Activated CD4-positive, alpha-beta T cell treated with anti-CD3 and anti-CD28 coated beads, Interleukin-2, amount 10 ng/mL, durations not matched to agents 24 days and 14 days (primary cell): ENCODE measurements around the gene ZFR. TPM values are rescaled to one million over a fixed set of nuclear protein-coding genes. Genes with fewer than 3 reads are reported as not detected.
"Not testable (repeated sequence)": the region's sequence is repeated elsewhere in the genome, so short reads cannot be mapped to it uniquely, and the experiment has no call there.

Experiments used
- DNase-seq: peaks from one replicate; pipeline ENCODE4 v3.0.0; 2022
- H3K27ac Mint-ChIP-seq: one replicate; pipeline ENCODE4 v1.8.0; 2022; ENCODE audit warnings: mild to moderate bottlenecking, mixed read lengths
- H3K27me3 Mint-ChIP-seq: one replicate; pipeline ENCODE4 v1.8.0; 2022; ENCODE audit warnings: mixed read lengths
- H3K36me3 Mint-ChIP-seq: one replicate; pipeline ENCODE4 v1.8.0; 2022; ENCODE audit warnings: low read depth, mild to moderate bottlenecking, mixed read lengths
- H3K4me1 Mint-ChIP-seq: one replicate; pipeline ENCODE4 v1.8.0; 2021; ENCODE audit warnings: mixed read lengths
- H3K4me3 Mint-ChIP-seq: one replicate; pipeline ENCODE4 v1.8.0; 2022; ENCODE audit warnings: mild to moderate bottlenecking, moderate library complexity, mixed read lengths
- H3K9me3 Mint-ChIP-seq: one replicate; pipeline ENCODE4 v1.8.0; 2021; ENCODE audit warnings: mixed read lengths
- intact Hi-C: fragments of 100-400 bp; cut with micrococcal nuclease; formaldehyde crosslinking; loops from one replicate; pipeline ENCODE4 v1.15.1; 2023
- total RNA-seq: library from RNA; stranded (reverse); gene quantifications from 2 replicates; pipeline ENCODE4 v1.2.3, GENCODE V29; 2022

The ZFR gene
- total RNA-seq, 1 donor from 2014 or later: 68.1 TPM

GRCh38 chr5:32419791-32420190, 24.7 kb downstream of the ZFR start:
- H3K27ac Mint-ChIP-seq: no peak overlapping the region
- no peak for DNase-seq
- H3K4me1 Mint-ChIP-seq: peaks cover 16% of the 10 kb centered on the region
- no peak overlapping the region for H3K4me3 Mint-ChIP-seq
- peaks cover 36% of the 10 kb centered on the region for H3K36me3 Mint-ChIP-seq
- no peaks in the 10 kb centered on the region for H3K27me3 Mint-ChIP-seq
- no peaks in the 10 kb centered on the region for H3K9me3 Mint-ChIP-seq
- intact Hi-C loops: no loop called here

GRCh38 chr5:32413466-32414263, 30.9 kb downstream of the ZFR start:
- no peak for DNase-seq
- Mint-ChIP-seq H3K36me3 (peaks cover 53% of the 10 kb centered on the region), H3K4me3 (no peak overlapping the region), H3K27ac (no peak overlapping the region), H3K27me3 (no peaks in the 10 kb centered on the region), H3K4me1 (peaks cover 5% of the 10 kb centered on the region), H3K9me3 (no peaks in the 10 kb centered on the region)
- intact Hi-C loops: no loop called here

- Mint-ChIP-seq H3K36me3 (peaks cover 49% of the 10 kb centered on the region), H3K4me1 (peaks cover 5% of the 10 kb centered on the region), H3K27me3 (no peaks in the 10 kb centered on the region), H3K9me3 (no peaks in the 10 kb centered on the region), H3K4me3 (no peak overlapping the region), H3K27ac (no peak overlapping the region)
- intact Hi-C loops: no loop called here
- DNase-seq: no peak
Observed at GRCh38 chr5:32410630-32411029, 33.9 kb downstream of the ZFR start.

GRCh38 chr5:32406650-32407049, 37.9 kb downstream of the ZFR start:
- intact Hi-C loops: no loop called here
- H3K4me3 Mint-ChIP-seq: no peak overlapping the region
- H3K27me3 Mint-ChIP-seq: no peaks in the 10 kb centered on the region
- peaks cover 49% of the 10 kb centered on the region for H3K36me3 Mint-ChIP-seq
- peaks cover 7% of the 10 kb centered on the region for H3K4me1 Mint-ChIP-seq
- H3K9me3 Mint-ChIP-seq: no peaks in the 10 kb centered on the region
- no peak for DNase-seq
- H3K27ac Mint-ChIP-seq: no peak overlapping the region

- intact Hi-C loops: no loop called here
- Mint-ChIP-seq H3K9me3 (no peaks in the 10 kb centered on the region), H3K27ac (peak overlapping the region; percentile 7), H3K27me3 (no peaks in the 10 kb centered on the region), H3K4me1 (peaks cover 7% of the 10 kb centered on the region), H3K36me3 (peaks cover 50% of the 10 kb centered on the region), H3K4me3 (no peak overlapping the region)
- no peak for DNase-seq
Observed at GRCh38 chr5:32405507-32405906, 39.0 kb downstream of the ZFR start.

GRCh38 chr5:32403760-32404159, 40.8 kb downstream of the ZFR start:
- H3K27me3 Mint-ChIP-seq: no peaks in the 10 kb centered on the region
- H3K9me3 Mint-ChIP-seq: no peaks in the 10 kb centered on the region
- no peak for DNase-seq
- peaks cover 55% of the 10 kb centered on the region for H3K36me3 Mint-ChIP-seq
- no peak overlapping the region for H3K27ac Mint-ChIP-seq
- intact Hi-C loops: no loop called here
- no peak overlapping the region for H3K4me3 Mint-ChIP-seq
- H3K4me1 Mint-ChIP-seq: peaks cover 7% of the 10 kb centered on the region

- Mint-ChIP-seq H3K4me3 (no peak overlapping the region), H3K27ac (peak overlapping the region; percentile 16), H3K4me1 (peaks cover 5% of the 10 kb centered on the region), H3K9me3 (no peaks in the 10 kb centered on the region), H3K27me3 (no peaks in the 10 kb centered on the region), H3K36me3 (peaks cover 58% of the 10 kb centered on the region)
- no peak for DNase-seq
- intact Hi-C loops: no loop called here
Observed at GRCh38 chr5:32400401-32400800, 44.1 kb downstream of the ZFR start.

- H3K9me3 Mint-ChIP-seq, H3K4me3 Mint-ChIP-seq, H3K4me1 Mint-ChIP-seq, DNase-seq, H3K27ac Mint-ChIP-seq, intact Hi-C loops, H3K27me3 Mint-ChIP-seq: not testable (repeated sequence)
- peaks cover 64% of the 10 kb centered on the region for H3K36me3 Mint-ChIP-seq
Observed at GRCh38 chr5:32398754-32399153, 45.8 kb downstream of the ZFR start.

GRCh38 chr5:32394981-32395380, 49.6 kb downstream of the ZFR start:
- Mint-ChIP-seq H3K4me1 (no peaks in the 10 kb centered on the region), H3K27me3 (no peaks in the 10 kb centered on the region), H3K9me3 (no peaks in the 10 kb centered on the region), H3K27ac (no peak overlapping the region), H3K36me3 (peaks cover 57% of the 10 kb centered on the region), H3K4me3 (no peak overlapping the region)
- intact Hi-C loops: no loop called here
- DNase-seq: no peak

GRCh38 chr5:32392039-32392438, 52.5 kb downstream of the ZFR start:
- H3K4me1 Mint-ChIP-seq: peaks cover 5% of the 10 kb centered on the region
- intact Hi-C loops: no loop called here
- DNase-seq: no peak
- no peaks in the 10 kb centered on the region for H3K9me3 Mint-ChIP-seq
- no peak overlapping the region for H3K4me3 Mint-ChIP-seq
- H3K36me3 Mint-ChIP-seq: peaks cover 71% of the 10 kb centered on the region
- H3K27ac Mint-ChIP-seq: no peak overlapping the region
- H3K27me3 Mint-ChIP-seq: no peaks in the 10 kb centered on the region

GRCh38 chr5:32390819-32391591, 53.5 kb downstream of the ZFR start:
- H3K9me3 Mint-ChIP-seq: no peaks in the 10 kb centered on the region
- no peak for DNase-seq
- intact Hi-C loops: no loop called here
- H3K4me1 Mint-ChIP-seq: peaks cover 7% of the 10 kb centered on the region
- no peaks in the 10 kb centered on the region for H3K27me3 Mint-ChIP-seq
- peaks cover 69% of the 10 kb centered on the region for H3K36me3 Mint-ChIP-seq
- H3K4me3 Mint-ChIP-seq: no peak overlapping the region
- no peak overlapping the region for H3K27ac Mint-ChIP-seq

- intact Hi-C loops: loop anchor here (5.0 kb wide), 1 partner anchor 54 kb away; the partner anchor contains the start of gene ZFR
- Mint-ChIP-seq H3K27ac (peak overlapping the region; percentile 88), H3K36me3 (peaks cover 66% of the 10 kb centered on the region), H3K4me3 (peak overlapping the region; percentile 23), H3K9me3 (no peaks in the 10 kb centered on the region), H3K4me1 (peaks cover 7% of the 10 kb centered on the region), H3K27me3 (no peaks in the 10 kb centered on the region)
- no peak for DNase-seq
Observed at GRCh38 chr5:32388432-32389129, 56.0 kb downstream of the ZFR start.

- Mint-ChIP-seq H3K36me3 (peaks cover 69% of the 10 kb centered on the region), H3K9me3 (no peaks in the 10 kb centered on the region), H3K4me3 (no peak overlapping the region), H3K27me3 (no peaks in the 10 kb centered on the region), H3K27ac (no peak overlapping the region), H3K4me1 (peaks cover 7% of the 10 kb centered on the region)
- intact Hi-C loops: loop anchor here (5.0 kb wide), 1 partner anchor 54 kb away; the partner anchor contains the start of gene ZFR
- no peak for DNase-seq
Observed at GRCh38 chr5:32387841-32388240, 56.7 kb downstream of the ZFR start.

GRCh38 chr5:32387211-32387610, 57.3 kb downstream of the ZFR start:
- no peak overlapping the region for H3K4me3 Mint-ChIP-seq
- H3K4me1 Mint-ChIP-seq: peaks cover 7% of the 10 kb centered on the region
- no peaks in the 10 kb centered on the region for H3K27me3 Mint-ChIP-seq
- no peak overlapping the region for H3K27ac Mint-ChIP-seq
- intact Hi-C loops: loop anchor here (5.0 kb wide), 1 partner anchor 55 kb away; the partner anchor contains the start of gene ZFR
- DNase-seq: no peak
- H3K9me3 Mint-ChIP-seq: no peaks in the 10 kb centered on the region
- peaks cover 67% of the 10 kb centered on the region for H3K36me3 Mint-ChIP-seq
